Skeletal muscle tissue (tissue), 4 donors: Measurements from ENCODE around the gene TAF6. TPM values are rescaled to one million over a fixed set of nuclear protein-coding genes. Genes with fewer than 3 reads are reported as not detected.
"Not testable (repeated sequence)": the region's sequence is repeated elsewhere in the genome, so short reads cannot be mapped to it uniquely, and the experiment has no call there.

Experiments
- H3K27ac ChIP-seq: one replicate; pipeline ENCODE4 v1.7.0; 2013; ENCODE audit warnings: mild to moderate bottlenecking, low read depth, low read length, inconsistent platforms
- H3K27me3 ChIP-seq, 3 donors: one replicate each; pipeline ENCODE4 v1.7.0; 2013; ENCODE audit warnings: low read length in 3 of 3; ENCODE audit not compliant: control insufficient read depth in 3 of 3, insufficient read depth in 3 of 3
- H3K36me3 ChIP-seq, 3 donors: one replicate each; pipeline ENCODE4 v1.7.0; 2013; ENCODE audit warnings: low read length in 3 of 3; ENCODE audit not compliant: control insufficient read depth in 3 of 3, insufficient read depth in 3 of 3
- H3K4me1 ChIP-seq, 3 donors: one replicate each; pipeline ENCODE4 v1.7.0; 2013; ENCODE audit warnings: low read length in 3 of 3, mild to moderate bottlenecking in 3 of 3; ENCODE audit not compliant: control insufficient read depth in 3 of 3, insufficient read depth in 3 of 3
- H3K4me3 ChIP-seq, 3 donors: one replicate each; pipeline ENCODE4 v1.7.0; 2013; ENCODE audit warnings: low read length in 3 of 3
- H3K9ac ChIP-seq, 3 donors: one replicate each; pipeline ENCODE4 v1.7.0; 2013; ENCODE audit warnings: low read length in 3 of 3, mild to moderate bottlenecking in 3 of 3, moderate library complexity in 2 of 3, low read depth in 1 of 3
- H3K9me3 ChIP-seq, 3 donors: one replicate each; pipeline ENCODE4 v1.7.0; 2013; ENCODE audit warnings: low read length in 3 of 3; ENCODE audit not compliant: control insufficient read depth in 3 of 3
- total RNA-seq: library from RNA; depleted of rRNA; stranded (reverse); fragments of >200 nt; gene quantifications from one replicate; pipeline ENCODE4 v1.2.3, GENCODE V29; 2014
- donor health status: Osteomylitis.

Gene TAF6
- total RNA-seq, 1 donor from 2014 or later, result 11.0 TPM

DNA sequence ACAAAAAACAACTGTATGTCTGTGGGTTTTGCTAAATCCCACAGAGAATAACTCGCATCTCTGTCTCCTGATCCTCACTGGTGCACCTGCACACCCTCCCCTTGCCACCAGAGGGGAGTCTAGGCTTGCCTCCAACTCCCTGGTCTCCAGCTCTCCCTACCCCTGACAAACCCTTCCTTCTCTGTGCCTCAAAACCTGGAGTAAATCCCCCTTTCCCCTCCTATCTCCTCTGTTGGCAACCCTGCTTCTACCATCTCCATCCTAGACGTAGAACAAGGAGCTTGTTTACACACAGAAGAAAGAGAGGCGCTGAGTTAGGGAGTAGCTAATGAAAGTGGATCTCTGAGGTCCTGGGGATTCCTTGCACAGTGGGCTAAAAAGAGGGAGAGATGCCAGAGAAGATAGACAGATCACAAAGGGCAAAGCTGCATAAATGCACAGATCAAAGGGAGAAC, 13.6 kb upstream of the TAF6 start:
- no peak overlapping the region for H3K4me3 ChIP-seq
- H3K36me3 ChIP-seq, result no peaks in the 10 kb centered on the region
- H3K27me3 ChIP-seq, result peaks cover 0 to 15% (median 1%) of the 10 kb centered on the region in 3 donors
- peak overlapping the region in 1 of 3 donors; percentile 40 for H3K9ac ChIP-seq
- H3K27ac ChIP-seq, result no peak overlapping the region
- no peaks in the 10 kb centered on the region for H3K9me3 ChIP-seq
- peaks cover 7 to 9% (median 9%) of the 10 kb centered on the region in 3 donors for H3K4me1 ChIP-seq

DNA sequence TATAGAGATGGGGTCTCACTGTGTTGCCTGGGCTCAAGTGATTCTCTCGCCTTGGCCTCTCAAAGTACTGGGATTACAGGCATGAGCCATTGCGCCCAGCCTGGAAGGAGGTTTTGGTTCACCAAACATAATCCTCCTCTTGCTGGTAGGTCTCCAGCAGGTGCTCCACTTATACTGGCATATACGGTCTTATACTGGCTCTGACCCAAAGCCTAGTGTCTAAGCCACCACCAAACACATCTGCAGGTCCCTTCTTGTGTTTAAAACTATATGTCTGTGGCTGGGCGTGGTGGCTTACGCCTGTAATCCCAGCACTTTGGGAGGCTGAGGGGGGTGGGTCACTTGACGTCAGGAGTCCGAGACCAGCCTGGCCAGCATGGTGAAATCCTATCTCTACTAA, 13.0 kb upstream of the TAF6 start:
- Histone ChIP-seq H3K27me3 (peaks cover 0 to 11% (median 0%) of the 10 kb centered on the region in 3 donors), H3K27ac (no peak overlapping the region), H3K9me3 (no peaks in the 10 kb centered on the region), H3K9ac (no peak overlapping the region), H3K4me3 (no peak overlapping the region), H3K36me3 (no peaks in the 10 kb centered on the region), H3K4me1 (peaks cover 8 to 15% (median 10%) of the 10 kb centered on the region in 3 donors)

GRCh38 chr7:100130608-100131453, 11.7 kb upstream of the TAF6 start:
- H3K4me3 ChIP-seq, result peak overlapping the region in 1 of 3 donors; percentile 33
- no peak overlapping the region for H3K27ac ChIP-seq
- peak overlapping the region in 1 of 3 donors; percentile 54 for H3K9ac ChIP-seq
- H3K27me3 ChIP-seq, result peaks cover 0 to 8% (median 0%) of the 10 kb centered on the region in 3 donors
- no peaks in the 10 kb centered on the region for H3K36me3 ChIP-seq
- peaks cover 14 to 23% (median 16%) of the 10 kb centered on the region in 3 donors for H3K4me1 ChIP-seq
- H3K9me3 ChIP-seq, result no peaks in the 10 kb centered on the region

DNA sequence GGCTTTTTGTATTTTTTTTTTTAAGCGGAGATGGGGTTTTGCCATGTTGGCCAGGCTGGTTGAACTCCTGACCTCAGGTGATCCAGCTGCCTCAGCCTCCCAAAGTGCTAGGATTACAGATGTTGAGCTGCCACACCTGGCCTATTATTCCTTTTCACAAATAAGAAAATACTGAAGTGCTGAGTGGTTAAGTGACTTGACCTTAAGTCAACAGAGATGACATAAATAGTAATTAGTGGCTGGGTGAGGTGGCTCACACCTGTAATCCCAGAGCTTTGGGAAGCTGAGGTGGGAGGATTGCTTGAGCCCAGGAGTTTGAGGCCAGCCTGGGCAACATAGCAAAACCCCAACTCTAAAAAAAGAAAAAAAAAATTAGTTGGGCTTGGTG, 11.1 kb upstream of the TAF6 start:
- peaks cover 18 to 27% (median 19%) of the 10 kb centered on the region in 3 donors for H3K4me1 ChIP-seq
- not testable (repeated sequence) for H3K36me3 ChIP-seq, H3K4me3 ChIP-seq, H3K27ac ChIP-seq, H3K9ac ChIP-seq, H3K27me3 ChIP-seq, H3K9me3 ChIP-seq

GRCh38 chr7:100128637-100128963, 9.4 kb upstream of the TAF6 start:
- Histone ChIP-seq H3K9me3 (no peaks in the 10 kb centered on the region), H3K4me3 (no peak overlapping the region), H3K36me3 (peaks cover 0 to 3% (median 0%) of the 10 kb centered on the region in 3 donors), H3K4me1 (peaks cover 18 to 34% (median 19%) of the 10 kb centered on the region in 3 donors), H3K27ac (no peak overlapping the region), H3K9ac (peak overlapping the region in 2 of 3 donors; percentile 46 to 97), H3K27me3 (peaks cover 0 to 4% (median 0%) of the 10 kb centered on the region in 3 donors)

GRCh38 chr7:100127866-100128636, 8.9 kb upstream of the TAF6 start:
- Histone ChIP-seq H3K36me3 (peaks cover 0 to 3% (median 0%) of the 10 kb centered on the region in 3 donors), H3K27ac (peak overlapping the region; percentile 96), H3K4me1 (peaks cover 18 to 34% (median 19%) of the 10 kb centered on the region in 3 donors), H3K4me3 (peak overlapping the region; percentile 93 to 98 (median 97)), H3K9me3 (no peaks in the 10 kb centered on the region), H3K27me3 (peaks cover 0 to 4% (median 0%) of the 10 kb centered on the region in 3 donors), H3K9ac (peak overlapping the region; percentile 85 to 97 (median 94))

GRCh38 chr7:100126931-100127865, 8.0 kb upstream of the TAF6 start, which contains the start of gene MBLAC1:
Gene MBLAC1, plus strand, starts transcription at chr7:100126967. Its CDS starts 429 bp downstream, at chr7:100127396.
- Histone ChIP-seq H3K27ac (peak within 1 kb of the TSS; percentile 96), H3K9ac (peak within 1 kb of the TSS; percentile 85 to 97 (median 94)), H3K36me3 (peaks cover 0 to 4% (median 3%) of the 10 kb centered on the region in 3 donors), H3K27me3 (no peaks in the 10 kb centered on the region), H3K9me3 (no peaks in the 10 kb centered on the region), H3K4me3 (peak within 1 kb of the TSS; percentile 93 to 98 (median 97)), H3K4me1 (peaks cover 16 to 37% (median 19%) of the 10 kb centered on the region in 3 donors)

GRCh38 chr7:100126239-100126930, 7.2 kb upstream of the TAF6 start:
- H3K4me3 ChIP-seq, result peak overlapping the region; percentile 93 to 98 (median 97)
- H3K9me3 ChIP-seq, result no peaks in the 10 kb centered on the region
- H3K4me1 ChIP-seq, result peaks cover 16 to 40% (median 19%) of the 10 kb centered on the region in 3 donors
- peak overlapping the region; percentile 96 for H3K27ac ChIP-seq
- peak overlapping the region; percentile 85 to 97 (median 94) for H3K9ac ChIP-seq
- H3K36me3 ChIP-seq, result peaks cover 0 to 4% (median 3%) of the 10 kb centered on the region in 3 donors
- H3K27me3 ChIP-seq, result no peaks in the 10 kb centered on the region
